PC-9 (cell line): Measurements from ENCODE around the gene GPD1. TPM values are rescaled to one million over a fixed set of nuclear protein-coding genes. Genes with fewer than 3 reads are reported as not detected.
A peak's percentile ranks its signal among the peaks of the same experiment; 100 is the strongest.

Experiments
- BruUV-seq: library from RNA; stranded (reverse); fragments of 400-500 nt; replicated peaks from 2 replicates; lab custom pipeline; 2021; lab: Mats Ljungman, UMichigan
- CTCF ChIA-PET: fragments of 300-600 bp; sonication (Branson Sonifier 250); formaldehyde crosslinking; loops from one replicate; lab custom pipeline; 2022; ENCODE audit warnings: antibody characterized with exemption; lab: Charles Lee
- POLR2A ChIA-PET: fragments of 300-600 bp; sonication (Branson Sonifier 250); formaldehyde crosslinking; loops from one replicate; lab custom pipeline; 2022; ENCODE audit warnings: antibody characterized with exemption; ENCODE audit not compliant: unreplicated experiment; lab: Charles Lee
- DNase-seq, 2 experiments: peaks; one replicate each; pipeline versions ENCODE4 v3.0.0 to v3.0.0-alpha.2; 2015 to 2022; ENCODE audit warnings: mixed read lengths in 1 of 2
- H2AFZ ChIP-seq: fragments of 200-600 bp; sonication (generic); 2 replicates; pipeline ENCODE4 v1.8.1; 2017; ENCODE audit warnings: antibody characterized with exemption
- H3F3A ChIP-seq: fragments of 200-600 bp; sonication (generic); 2 replicates; pipeline ENCODE4 v1.8.1; 2017; ENCODE audit warnings: antibody characterized with exemption, mild to moderate bottlenecking, low read depth; ENCODE audit not compliant: insufficient read depth
- H3K27ac ChIP-seq: fragments of 200-600 bp; sonication (generic); 2 replicates; pipeline ENCODE4 v1.6.1; 2016; ENCODE audit warnings: mixed run types
- H3K27me3 ChIP-seq: fragments of 200-600 bp; sonication (generic); 2 replicates; pipeline ENCODE4 v1.6.1; 2016; ENCODE audit warnings: low read depth, mixed run types; ENCODE audit not compliant: insufficient read depth
- H3K36me3 ChIP-seq: fragments of 200-600 bp; sonication (generic); 2 replicates; pipeline ENCODE4 v1.6.1; 2016; ENCODE audit warnings: low read depth, mixed run types
- H3K4me1 ChIP-seq: fragments of 200-600 bp; sonication (generic); replicated peaks from 2 replicates; pipeline ENCODE4 v1.6.1; 2016; ENCODE audit warnings: mixed run types; ENCODE audit not compliant: insufficient read depth
- H3K4me2 ChIP-seq: fragments of 200-600 bp; sonication (generic); 2 replicates; pipeline ENCODE4 v1.6.1; 2017; ENCODE audit warnings: mixed run types
- H3K4me3 ChIP-seq: fragments of 200-600 bp; sonication (generic); 2 replicates; pipeline ENCODE4 v1.6.1; 2016; ENCODE audit warnings: mixed run types
- H3K79me2 ChIP-seq: fragments of 200-600 bp; sonication (generic); 2 replicates; pipeline ENCODE4 v1.6.1; 2017; ENCODE audit warnings: low read depth, mixed run types
- H3K9me2 ChIP-seq: fragments of 200-600 bp; sonication (generic); 2 replicates; pipeline ENCODE4 v1.8.1; 2017; ENCODE audit warnings: mild to moderate bottlenecking; ENCODE audit not compliant: insufficient read depth
- H3K9me3 ChIP-seq: fragments of 200-600 bp; sonication (generic); 2 replicates; pipeline ENCODE4 v1.8.1; 2016; ENCODE audit warnings: low read depth; ENCODE audit not compliant: insufficient read depth
- H4K20me1 ChIP-seq: fragments of 200-600 bp; sonication (generic); 2 replicates; pipeline ENCODE4 v1.8.1; 2017; ENCODE audit not compliant: insufficient read depth
- EZH2 ChIP-seq: fragments of 200-600 bp; sonication (generic); IDR thresholded peaks from 2 replicates; pipeline ENCODE4 v1.8.0; 2017; ENCODE audit warnings: antibody characterized with exemption, low read depth
- intact Hi-C: fragments of 100-400 bp; cut with micrococcal nuclease; formaldehyde crosslinking; loops from one replicate; pipeline ENCODE4 v1.10.0; 2022; ENCODE audit not compliant: unreplicated experiment
- total RNA-seq: library from RNA; stranded (reverse); gene quantifications from 2 replicates; pipeline ENCODE4 v1.2.3, GENCODE V29; 2021
- TF ChIP-seq, protein P1 (sequence below): fragments of 200-600 bp; sonication (generic); conservative IDR thresholded peaks from 2 replicates; pipeline ENCODE4 v1.6.1; 2017; ENCODE audit warnings: mixed run types, antibody characterized with exemption, mild to moderate bottlenecking, moderate library complexity

The GPD1 gene
- total RNA-seq, 1 experiment from 2014 or later: 0.24 TPM

DNA sequence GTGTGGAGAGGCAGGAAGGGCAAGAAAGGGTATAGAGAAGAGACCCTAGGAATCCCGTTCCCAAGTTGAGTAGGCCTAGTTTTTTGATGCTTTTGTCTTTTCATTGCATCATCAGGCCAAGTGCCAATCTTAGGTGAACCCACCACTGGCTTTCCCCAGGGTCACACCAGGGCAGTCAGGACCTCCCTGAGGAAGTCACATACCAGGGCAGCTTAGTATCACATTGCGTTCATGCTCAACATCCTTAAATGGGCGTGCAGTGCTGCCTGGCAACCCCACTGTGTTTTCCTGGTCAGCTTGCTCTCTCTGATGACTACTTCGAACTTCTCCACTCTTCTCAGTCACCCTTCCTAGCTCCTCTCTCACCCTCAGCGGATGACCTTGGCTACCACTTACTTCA, 37.4 kb upstream of the GPD1 start:
- CTCF ChIA-PET: interaction anchor here (1.1 kb wide), 1 partner anchor 19 kb away, joined by 4 read pairs; no protein-coding TSS in a partner anchor
- Histone ChIP-seq H3K9me3 (no peaks in the 10 kb centered on the region), H3K4me2 (no peak overlapping the region), H3K36me3 (no peaks in the 10 kb centered on the region), H4K20me1 (no peaks in the 10 kb centered on the region), H3F3A (peaks cover 11% of the 10 kb centered on the region; the same call in 1 of the 2 replicates), H2AFZ (no peak overlapping the region), H3K27me3 (no peaks in the 10 kb centered on the region), H3K79me2 (no peaks in the 10 kb centered on the region), H3K9me2 (no peaks in the 10 kb centered on the region), H3K4me3 (no peak overlapping the region), H3K4me1 (peaks cover 6% of the 10 kb centered on the region; the same call in 1 of the 2 replicates), H3K27ac (no peak overlapping the region)
- TF ChIP-seq, protein P1, sequence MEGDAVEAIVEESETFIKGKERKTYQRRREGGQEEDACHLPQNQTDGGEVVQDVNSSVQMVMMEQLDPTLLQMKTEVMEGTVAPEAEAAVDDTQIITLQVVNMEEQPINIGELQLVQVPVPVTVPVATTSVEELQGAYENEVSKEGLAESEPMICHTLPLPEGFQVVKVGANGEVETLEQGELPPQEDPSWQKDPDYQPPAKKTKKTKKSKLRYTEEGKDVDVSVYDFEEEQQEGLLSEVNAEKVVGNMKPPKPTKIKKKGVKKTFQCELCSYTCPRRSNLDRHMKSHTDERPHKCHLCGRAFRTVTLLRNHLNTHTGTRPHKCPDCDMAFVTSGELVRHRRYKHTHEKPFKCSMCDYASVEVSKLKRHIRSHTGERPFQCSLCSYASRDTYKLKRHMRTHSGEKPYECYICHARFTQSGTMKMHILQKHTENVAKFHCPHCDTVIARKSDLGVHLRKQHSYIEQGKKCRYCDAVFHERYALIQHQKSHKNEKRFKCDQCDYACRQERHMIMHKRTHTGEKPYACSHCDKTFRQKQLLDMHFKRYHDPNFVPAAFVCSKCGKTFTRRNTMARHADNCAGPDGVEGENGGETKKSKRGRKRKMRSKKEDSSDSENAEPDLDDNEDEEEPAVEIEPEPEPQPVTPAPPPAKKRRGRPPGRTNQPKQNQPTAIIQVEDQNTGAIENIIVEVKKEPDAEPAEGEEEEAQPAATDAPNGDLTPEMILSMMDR: no peak
- TF ChIP-seq EZH2: no peak
- BruUV-seq: no TSS peak
- POLR2A ChIA-PET: no interaction called here
- peak; percentile 52 to 70 for DNase-seq
- intact Hi-C loops: loop anchor here (2.0 kb wide), 1 partner anchor 100 kb away; no protein-coding TSS in a partner anchor

DNA sequence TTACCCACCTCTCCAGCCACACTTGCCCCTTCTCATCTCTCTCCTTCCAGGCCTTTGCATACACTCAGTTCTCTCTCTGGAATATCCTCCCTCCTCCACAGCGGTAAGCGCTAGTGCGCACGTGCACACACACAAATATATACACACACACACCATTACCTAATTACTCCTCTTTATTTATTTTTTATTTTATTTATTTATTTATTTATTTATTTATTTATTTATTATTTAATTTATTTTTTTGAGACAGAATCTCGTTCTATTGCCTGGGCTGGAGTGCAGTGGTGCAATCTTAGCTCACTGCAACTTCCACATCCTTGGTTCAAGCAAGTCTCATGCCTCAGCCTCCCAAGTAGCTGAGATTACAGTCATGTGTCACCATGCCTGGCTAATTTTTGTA, 34.7 kb upstream of the GPD1 start:
- Histone ChIP-seq H3K4me1 (peaks cover 6% of the 10 kb centered on the region; the same call in 1 of the 2 replicates), H3K9me2 (no peaks in the 10 kb centered on the region), H4K20me1 (no peaks in the 10 kb centered on the region), H2AFZ (no peak overlapping the region), H3K4me3 (no peak overlapping the region), H3K4me2 (no peak overlapping the region), H3K36me3 (no peaks in the 10 kb centered on the region), H3K9me3 (no peaks in the 10 kb centered on the region), H3K27me3 (no peaks in the 10 kb centered on the region), H3K27ac (no peak overlapping the region), H3F3A (peaks cover 11% of the 10 kb centered on the region; the same call in 1 of the 2 replicates), H3K79me2 (no peaks in the 10 kb centered on the region)
- CTCF ChIA-PET: interaction anchor here (0.5 kb wide), 1 partner anchor 103 kb away, joined by 11 read pairs; no protein-coding TSS in a partner anchor
- intact Hi-C loops: no loop called here
- TF ChIP-seq, protein P1: no peak
- no peak for TF ChIP-seq EZH2
- BruUV-seq: no TSS peak
- no peak for DNase-seq
- POLR2A ChIA-PET: interaction anchor here (0.6 kb wide), 2 partner anchors 11 to 630 kb away, joined by 6 to 8 read pairs; no protein-coding TSS in a partner anchor

DNA sequence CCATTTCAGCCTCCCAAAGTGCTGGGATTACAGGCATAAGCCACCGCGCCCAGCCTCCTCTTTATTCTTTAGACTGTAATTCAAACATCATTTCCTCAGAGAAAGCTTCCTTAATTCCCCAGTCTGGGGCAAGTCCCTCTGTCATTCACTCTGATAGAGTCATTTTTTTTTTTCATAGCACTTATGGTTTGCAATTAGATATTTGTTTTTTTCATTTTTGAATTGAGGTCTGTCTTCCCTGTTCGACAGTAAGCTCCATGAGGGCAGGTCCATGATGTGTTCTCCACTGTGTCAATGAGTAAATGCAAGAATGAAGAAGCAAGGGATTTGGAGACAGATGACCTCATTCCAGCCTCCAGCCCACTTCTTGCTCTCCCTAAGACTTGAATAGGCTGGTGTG, 34.3 kb upstream of the GPD1 start:
- Histone ChIP-seq H3K79me2 (no peaks in the 10 kb centered on the region), H4K20me1 (no peaks in the 10 kb centered on the region), H3K4me3 (no peak overlapping the region), H3K9me3 (no peaks in the 10 kb centered on the region), H3F3A (peaks cover 11% of the 10 kb centered on the region; the same call in 1 of the 2 replicates), H3K9me2 (no peaks in the 10 kb centered on the region), H3K4me2 (no peak overlapping the region), H2AFZ (no peak overlapping the region), H3K27me3 (no peaks in the 10 kb centered on the region), H3K4me1 (peaks cover 6% of the 10 kb centered on the region; the same call in 1 of the 2 replicates), H3K27ac (no peak overlapping the region), H3K36me3 (no peaks in the 10 kb centered on the region)
- ChIA-PET POLR2A (interaction anchor here (0.6 kb wide), 1 partner anchor 630 kb away, joined by 8 read pairs; no protein-coding TSS in a partner anchor), CTCF (interaction anchor here (0.5 to 0.6 kb wide), 2 partner anchors 103 to 269 kb away, joined by 9 to 11 read pairs; no protein-coding TSS in a partner anchor)
- intact Hi-C loops: no loop called here
- TF ChIP-seq, protein P1: no peak
- no peak for TF ChIP-seq EZH2
- BruUV-seq: no TSS peak
- DNase-seq: no peak
